Measurements from ENCODE around the gene P2RX2. TPM values are rescaled to one million over a fixed set of nuclear protein-coding genes. Genes with fewer than 3 reads are reported as not detected.

The P2RX2 gene
- total RNA-seq, 2 donors from 2014 or later, result not detected

GRCh38 chr12:132603240-132604150, 15.1 kb upstream of the P2RX2 start:
- Histone ChIP-seq H3K36me3 (no peaks in the 10 kb centered on the region), H3K27me3 (replicated peaks; ENCODE audit: insufficient read depth) (no peaks in the 10 kb centered on the region), H3K27ac (no peak overlapping the region), H3K4me1 (ENCODE audit: control insufficient read depth in 1 of 2, low read depth in 2 of 2) (peaks cover 0 to 16% of the 10 kb centered on the region in 2 donors), H3K9me3 (no peaks in the 10 kb centered on the region), H3K4me3 (peak overlapping the region; percentile 33)
- no peak for TF ChIP-seq CTCF (IDR thresholded peaks at IDR 0.05)
- ATAC-seq (ENCODE audit: insufficient number of reproducible peaks, low FRiP score, low read depth) (no peak), DNase-seq (ENCODE audit: low spot score) (no peak)

- no peak for TF ChIP-seq CTCF (IDR thresholded peaks at IDR 0.05)
- Histone ChIP-seq H3K27ac (no peak overlapping the region), H3K27me3 (replicated peaks; ENCODE audit: insufficient read depth) (no peaks in the 10 kb centered on the region), H3K4me3 (peak overlapping the region; percentile 33), H3K4me1 (ENCODE audit: control insufficient read depth in 1 of 2, low read depth in 2 of 2) (peaks cover 0 to 16% of the 10 kb centered on the region in 2 donors), H3K36me3 (no peaks in the 10 kb centered on the region), H3K9me3 (no peaks in the 10 kb centered on the region)
- ATAC-seq (ENCODE audit: insufficient number of reproducible peaks, low FRiP score, low read depth) (no peak), DNase-seq (ENCODE audit: low spot score) (no peak)
Measured at GRCh38 chr12:132604151-132604618, 14.4 kb upstream of the P2RX2 start.

GRCh38 chr12:132604668-132605441, 13.7 kb upstream of the P2RX2 start:
- no peak overlapping the region for H3K27ac ChIP-seq
- TF ChIP-seq CTCF (IDR thresholded peaks at IDR 0.05), result no peak
- H3K4me3 ChIP-seq, result no peak overlapping the region
- no peaks in the 10 kb centered on the region for H3K9me3 ChIP-seq
- peaks cover 0 to 16% of the 10 kb centered on the region in 2 donors for H3K4me1 ChIP-seq (ENCODE audit: control insufficient read depth in 1 of 2, low read depth in 2 of 2)
- ATAC-seq (ENCODE audit: insufficient number of reproducible peaks, low FRiP score, low read depth) (no peak), DNase-seq (ENCODE audit: low spot score) (no peak)
- H3K36me3 ChIP-seq, result no peaks in the 10 kb centered on the region
- H3K27me3 ChIP-seq (replicated peaks; ENCODE audit: insufficient read depth), result no peaks in the 10 kb centered on the region

- no peak for DNase-seq (ENCODE audit: low spot score)
- no peaks in the 10 kb centered on the region for H3K9me3 ChIP-seq
- no peak overlapping the region for H3K4me3 ChIP-seq
- TF ChIP-seq CTCF (IDR thresholded peaks at IDR 0.05), result no peak
- H3K4me1 ChIP-seq (ENCODE audit: control insufficient read depth in 1 of 2, low read depth in 2 of 2), result peaks cover 0 to 18% of the 10 kb centered on the region in 2 donors
- no peaks in the 10 kb centered on the region for H3K36me3 ChIP-seq
- no peak overlapping the region for H3K27ac ChIP-seq
- no peaks in the 10 kb centered on the region for H3K27me3 ChIP-seq (replicated peaks; ENCODE audit: insufficient read depth)
- no peak for ATAC-seq (ENCODE audit: insufficient number of reproducible peaks, low FRiP score, low read depth)
Measured at GRCh38 chr12:132605892-132606291, 12.7 kb upstream of the P2RX2 start.

- Histone ChIP-seq H3K9me3 (no peaks in the 10 kb centered on the region), H3K27ac (no peak overlapping the region), H3K36me3 (no peaks in the 10 kb centered on the region), H3K4me3 (no peak overlapping the region), H3K27me3 (replicated peaks; ENCODE audit: insufficient read depth) (no peaks in the 10 kb centered on the region), H3K4me1 (ENCODE audit: control insufficient read depth in 1 of 2, low read depth in 2 of 2) (peaks cover 0 to 17% of the 10 kb centered on the region in 2 donors)
- DNase-seq (ENCODE audit: low spot score) (no peak), ATAC-seq (ENCODE audit: insufficient number of reproducible peaks, low FRiP score, low read depth) (no peak)
- TF ChIP-seq CTCF (IDR thresholded peaks at IDR 0.05), result no peak
Measured at GRCh38 chr12:132606466-132606865, 12.1 kb upstream of the P2RX2 start.
